GM21381 (cell line): ENCODE data around the gene HAX1.
"Not testable (repeated sequence)": the region's sequence is repeated elsewhere in the genome, so short reads cannot be mapped to it uniquely, and the experiment has no call there.

ENCODE experiments used
- ATAC-seq: cut with Tn5 transposase; IDR thresholded peaks from one replicate; pipeline ENCODE4 v1.9.1; 2021; ENCODE audit warnings: mild to moderate bottlenecking, moderate library complexity; ENCODE audit not compliant: unreplicated experiment

The HAX1 gene

DNA sequence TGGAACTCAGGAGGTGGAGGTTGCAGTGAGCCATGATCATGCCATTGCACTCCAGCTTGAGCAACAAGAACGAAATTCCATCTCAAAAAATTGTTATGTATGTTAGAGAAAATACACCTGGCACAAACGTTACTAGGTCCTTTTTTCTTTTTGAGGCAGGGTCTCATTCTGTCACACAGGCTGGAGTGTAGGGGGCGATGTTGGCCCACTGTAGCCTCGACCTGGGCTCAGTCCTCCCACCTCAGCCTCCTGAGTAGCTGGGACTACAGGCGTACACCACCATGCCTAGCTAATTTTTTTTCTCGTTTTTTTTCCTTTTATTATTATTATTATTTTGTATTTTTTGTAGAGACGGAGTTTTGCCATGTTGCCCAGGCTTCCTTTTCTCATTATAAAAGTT is 4.4 kb downstream of the HAX1 start:
- no peak for ATAC-seq

DNA sequence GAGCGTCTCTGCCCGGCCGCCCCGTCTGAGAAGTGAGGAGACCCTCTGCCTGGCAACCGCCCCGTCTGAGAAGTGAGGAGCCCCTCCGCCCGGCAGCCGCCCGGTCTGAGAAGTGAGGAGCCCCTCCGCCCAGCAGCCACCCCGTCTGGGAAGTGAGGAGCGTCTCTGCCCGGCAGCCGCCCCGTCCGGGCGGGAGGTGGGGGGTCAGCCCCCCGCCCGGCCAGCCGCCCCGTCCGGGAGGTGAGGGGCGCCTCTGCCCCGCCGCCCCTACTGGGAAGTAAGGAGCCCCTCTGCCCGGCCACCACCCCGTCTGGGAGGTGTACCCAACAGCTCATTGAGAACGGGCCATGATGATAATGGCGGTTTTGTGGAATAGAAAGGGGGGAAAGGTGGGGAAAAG is 15.2 kb downstream of the HAX1 start:
- ATAC-seq, result not testable (repeated sequence)

DNA sequence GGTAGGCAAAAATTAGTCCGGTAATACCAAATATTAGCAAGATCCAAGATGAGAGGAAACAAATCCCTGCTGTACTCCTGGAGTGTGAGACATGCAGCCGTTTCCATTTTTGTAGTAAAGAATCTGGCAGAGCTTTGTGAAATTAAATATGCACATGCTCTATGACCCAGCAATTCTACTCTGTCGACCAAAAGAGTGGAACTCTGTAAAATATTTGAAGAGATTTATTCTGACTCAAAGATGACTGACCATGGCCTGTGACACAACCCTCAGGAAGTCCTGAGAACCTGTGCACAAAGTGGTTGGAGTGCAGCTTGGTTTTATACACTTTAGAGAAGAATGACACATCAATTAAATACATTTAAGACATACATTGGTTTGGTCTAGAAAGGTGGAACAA is 16.2 kb downstream of the HAX1 start:
- no peak for ATAC-seq

DNA sequence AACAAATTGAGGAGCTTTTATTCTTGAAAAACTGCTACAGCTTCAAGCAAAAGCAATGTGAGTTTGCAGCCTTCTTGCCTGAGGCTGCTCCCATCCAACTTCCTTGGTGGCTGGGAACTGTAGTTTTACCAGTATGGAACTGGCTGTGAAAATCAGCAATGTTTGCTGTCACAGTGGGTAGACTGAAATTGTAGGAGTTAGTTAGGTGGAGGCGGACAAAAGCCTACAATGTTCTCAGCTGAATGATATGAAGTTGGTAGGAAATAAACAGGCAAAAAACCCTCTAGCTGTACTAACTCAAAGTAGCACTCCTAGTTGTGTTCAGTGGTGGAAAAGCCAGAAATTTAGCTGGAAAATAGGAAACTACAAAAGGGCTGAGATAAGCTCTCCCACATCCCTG is 18.5 kb downstream of the HAX1 start:
- ATAC-seq, result no peak

DNA sequence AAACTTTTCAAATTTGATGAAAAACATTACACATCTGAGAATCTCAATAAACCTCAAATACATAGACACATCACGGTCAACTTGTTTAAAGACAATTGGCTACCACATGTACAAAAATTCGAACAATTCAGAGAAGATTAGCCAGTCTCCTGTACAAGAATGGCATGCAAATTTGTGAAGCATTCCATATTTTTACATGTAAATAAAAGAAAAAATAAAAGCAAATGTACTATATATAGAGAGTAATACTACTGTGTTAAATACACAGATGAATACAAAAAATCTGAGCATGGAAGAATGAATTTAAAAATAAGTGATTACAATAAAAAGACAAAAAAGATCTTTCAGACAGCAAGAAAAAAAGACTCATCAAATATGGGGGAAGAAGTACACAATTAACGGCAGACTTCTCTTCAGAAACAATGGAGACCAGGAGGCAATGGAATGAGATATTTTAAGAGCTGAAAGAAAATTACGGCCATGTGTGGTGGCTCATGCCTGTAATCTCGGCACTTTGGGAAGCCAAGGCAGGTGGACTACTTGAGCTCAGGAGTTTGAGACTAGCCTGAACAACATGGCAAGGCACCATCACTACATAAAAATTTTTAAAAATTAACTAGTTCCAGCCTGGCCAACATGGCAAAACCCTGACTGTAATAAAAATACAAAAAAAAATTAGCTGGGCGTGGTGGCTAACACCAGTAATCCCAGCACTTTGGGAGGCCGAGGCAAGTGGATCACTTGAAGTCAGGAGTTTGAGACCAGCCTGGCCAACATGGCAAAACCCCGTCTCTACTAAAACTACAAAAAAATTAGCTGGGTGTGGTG is 23.2 kb downstream of the HAX1 start:
- no peak for ATAC-seq

DNA sequence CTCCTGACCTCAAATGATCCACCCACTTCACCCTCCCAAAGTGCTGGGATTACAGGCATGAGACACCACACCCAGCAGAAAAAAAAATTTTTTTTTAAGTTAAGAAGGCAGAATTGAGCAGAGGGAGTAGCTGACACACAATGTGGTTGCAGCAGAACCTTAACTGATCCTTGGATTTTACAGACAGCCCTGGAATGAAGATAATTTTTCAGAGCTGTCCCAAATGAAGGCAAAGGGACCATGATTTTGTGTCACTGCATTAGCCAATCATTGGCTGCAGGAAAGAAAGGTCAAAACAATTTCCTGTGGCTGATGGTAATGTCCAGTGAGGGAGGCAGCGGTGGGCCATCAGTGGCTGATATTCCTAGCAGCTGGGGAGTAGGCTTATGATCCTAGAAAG is 29.2 kb downstream of the HAX1 start:
- no peak for ATAC-seq

DNA sequence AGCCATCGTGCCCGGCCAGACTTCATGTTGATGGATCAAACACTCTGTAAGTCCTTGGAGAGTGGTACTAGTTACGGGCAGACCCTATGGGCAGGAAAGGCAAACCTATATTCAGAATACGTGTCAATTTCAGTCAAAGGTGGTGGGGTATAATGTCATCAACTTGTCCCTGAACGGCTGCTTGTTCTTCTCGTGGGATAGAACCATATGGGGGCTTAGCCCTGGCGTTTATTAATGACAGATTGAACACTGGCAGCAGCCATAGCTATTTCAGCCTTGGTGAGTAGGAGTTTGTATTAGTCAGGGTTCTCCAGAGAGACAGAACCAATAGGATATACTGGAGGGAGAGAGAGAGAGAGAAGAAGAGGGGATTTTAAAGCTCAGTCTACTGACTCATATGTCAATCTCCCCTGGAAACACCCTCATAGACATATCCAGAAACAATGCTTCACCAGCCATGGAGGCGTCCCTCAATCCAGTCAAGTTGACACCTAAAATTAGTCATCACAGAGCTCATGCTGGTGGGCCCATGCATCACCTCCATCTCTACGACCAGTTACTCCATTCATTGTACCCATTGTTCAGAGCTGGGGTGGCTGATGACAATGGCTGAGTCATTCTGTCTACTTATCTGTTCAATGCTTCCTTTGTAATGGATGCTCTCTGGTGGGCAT is 32.4 kb downstream of the HAX1 start:
- ATAC-seq, result no peak

DNA sequence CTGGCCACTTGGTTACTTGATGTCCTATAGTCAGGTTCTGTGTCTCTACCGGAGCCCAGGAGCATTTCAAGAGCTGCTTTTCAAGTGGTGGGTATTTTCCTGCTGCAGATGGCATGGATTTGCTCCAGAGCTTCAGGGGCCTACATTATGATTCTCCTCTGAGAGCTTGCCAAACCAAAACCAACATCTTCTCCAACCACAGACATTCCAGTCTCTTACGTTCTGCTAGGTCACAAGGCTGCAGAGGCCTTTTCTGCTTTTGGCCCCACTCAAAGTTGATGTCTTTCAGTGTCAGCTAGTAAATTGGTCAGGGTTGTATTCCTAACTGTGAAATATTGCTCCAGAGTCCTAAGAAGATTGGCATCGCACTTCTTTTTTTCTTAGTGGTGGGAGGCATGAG is 33.7 kb downstream of the HAX1 start:
- no peak for ATAC-seq

DNA sequence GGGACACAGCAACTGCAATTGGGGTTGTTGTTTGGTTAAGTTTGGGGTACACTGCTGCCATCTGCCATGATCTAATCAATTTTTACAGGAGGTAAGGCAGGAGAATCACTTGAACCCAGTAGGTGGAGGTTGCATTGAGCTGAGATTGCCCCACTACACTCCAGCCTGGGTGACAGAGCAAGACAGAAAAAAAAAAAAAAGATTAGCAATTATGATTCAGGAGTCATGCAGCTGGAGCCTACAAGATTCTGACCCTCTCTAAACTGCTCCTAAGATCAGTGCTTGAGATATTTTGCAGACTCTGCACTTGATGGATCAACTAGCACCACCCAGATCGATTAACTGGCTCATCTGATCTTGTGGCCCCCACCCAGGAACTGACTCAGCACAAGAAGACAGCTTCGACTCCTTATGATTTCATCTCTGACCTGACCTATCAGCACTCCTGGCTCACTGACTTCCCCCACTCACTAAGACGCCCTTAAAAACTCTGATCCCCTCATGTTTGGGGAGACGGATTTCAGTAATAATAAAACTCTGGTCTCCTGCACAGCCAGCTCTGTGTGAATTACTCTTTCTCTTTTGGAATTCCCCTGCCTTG is 35.3 kb downstream of the HAX1 start:
- not testable (repeated sequence) for ATAC-seq

DNA sequence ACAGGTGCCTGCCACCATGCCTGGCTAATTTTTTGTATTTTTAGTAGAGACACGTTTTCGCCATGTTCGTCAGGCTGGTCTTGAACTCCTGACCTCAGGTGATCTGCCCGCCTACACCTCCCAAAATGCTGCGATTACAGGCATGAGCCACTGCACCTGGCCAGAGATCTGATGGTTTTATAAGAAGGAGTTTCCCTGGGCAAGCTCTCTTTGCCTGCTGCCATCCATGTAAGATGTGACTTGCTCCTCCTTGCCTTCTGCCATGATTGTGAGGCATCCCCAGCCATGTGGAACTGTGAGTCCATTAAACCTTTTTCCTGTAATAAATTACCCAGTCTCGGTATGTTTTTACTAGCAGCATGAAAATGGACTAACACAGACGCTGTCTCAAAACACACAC is 36.7 kb downstream of the HAX1 start:
- not testable (repeated sequence) for ATAC-seq

DNA sequence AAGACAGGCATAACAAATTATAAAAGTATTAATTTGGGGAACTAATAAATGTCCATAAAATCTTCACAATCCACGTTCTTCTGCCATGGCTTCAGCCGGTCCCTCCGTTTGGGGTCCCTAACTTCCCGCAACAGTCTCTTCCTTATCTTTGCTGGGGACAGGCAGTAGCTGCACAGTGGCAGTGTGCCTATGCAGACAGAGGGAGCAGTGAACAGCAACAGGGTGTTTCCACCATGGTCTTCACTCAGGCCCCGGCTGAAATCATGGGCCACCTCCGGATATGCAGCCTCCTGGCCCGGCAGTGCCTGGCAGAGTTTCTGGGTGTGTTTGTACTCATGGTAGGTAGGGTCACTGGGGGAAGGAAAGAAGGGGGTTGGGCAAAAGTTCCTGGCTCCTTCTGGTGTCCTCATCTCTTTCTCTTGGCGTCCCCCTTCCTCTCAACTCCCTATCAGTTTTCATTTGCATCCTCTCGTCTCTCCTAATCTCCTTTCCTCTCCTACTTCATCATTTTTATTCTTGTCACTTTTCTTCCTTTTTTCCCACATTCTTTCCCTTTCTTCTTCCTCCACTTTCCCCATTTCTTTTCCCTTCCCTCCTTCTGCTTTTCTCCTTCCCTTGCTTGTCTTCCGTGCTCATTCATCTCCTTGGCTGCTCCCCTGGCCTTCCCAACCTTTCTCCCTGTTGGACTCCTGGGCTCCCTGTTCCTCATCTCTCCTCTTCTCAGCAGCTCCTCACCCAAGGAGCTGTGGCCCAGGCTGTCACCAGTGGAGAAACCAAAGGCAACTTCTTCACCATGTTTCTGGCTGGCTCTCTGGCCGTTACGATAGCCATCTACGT is 40.0 kb downstream of the HAX1 start:
- ATAC-seq, result not testable (repeated sequence)

DNA sequence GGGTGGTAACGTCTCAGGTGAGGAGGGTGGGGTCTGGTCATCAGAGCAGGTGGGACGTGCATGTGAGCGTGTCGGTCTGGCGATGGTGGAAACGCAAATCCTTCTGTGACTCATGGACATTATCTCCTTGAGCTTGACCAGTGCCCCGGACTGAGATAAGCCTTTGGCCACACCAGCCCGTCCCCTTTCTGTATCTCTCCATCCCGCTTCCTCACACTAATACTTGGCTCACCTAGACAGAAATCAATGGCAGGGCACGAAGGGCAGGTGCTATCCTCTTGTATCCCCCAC is 40.6 kb downstream of the HAX1 start:
- ATAC-seq, result no peak

DNA sequence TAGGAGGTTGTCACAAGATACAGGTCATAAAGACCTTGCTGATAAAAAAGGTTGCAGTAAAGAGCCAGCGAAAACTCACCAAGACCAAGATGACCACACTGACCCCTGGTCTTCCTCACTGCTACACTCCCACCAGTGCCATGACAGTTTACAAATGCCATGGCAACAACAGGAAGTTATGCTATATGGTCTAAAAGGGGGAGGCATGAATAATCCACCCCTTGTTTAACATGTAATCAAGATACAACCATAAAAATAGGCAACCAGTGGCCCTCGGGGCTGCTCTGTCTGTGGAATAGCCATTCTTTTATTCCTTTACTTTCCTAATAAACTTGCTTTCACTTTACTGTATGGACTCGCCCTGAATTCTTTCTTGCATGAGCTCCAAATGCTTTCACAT is 41.8 kb downstream of the HAX1 start:
- not testable (repeated sequence) for ATAC-seq

DNA sequence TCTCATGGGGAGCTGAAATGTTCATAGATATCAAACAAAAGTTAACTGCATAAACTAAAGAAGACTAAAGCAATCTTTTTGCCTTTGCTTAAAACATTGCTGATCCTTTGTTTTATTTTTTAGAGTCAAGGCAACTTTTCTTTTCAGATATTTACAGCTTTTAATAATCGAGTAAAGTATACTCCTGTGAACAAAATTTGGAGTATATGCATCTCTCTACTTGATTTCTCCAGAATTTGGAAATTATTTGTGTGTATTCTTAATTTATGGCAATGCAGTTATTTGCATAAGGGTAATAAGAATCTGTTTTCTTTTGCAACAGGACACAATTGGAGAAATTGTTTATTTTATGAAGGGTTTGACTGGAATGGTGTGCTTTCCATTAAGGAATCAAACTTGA is 44.3 kb downstream of the HAX1 start:
- no peak for ATAC-seq

DNA sequence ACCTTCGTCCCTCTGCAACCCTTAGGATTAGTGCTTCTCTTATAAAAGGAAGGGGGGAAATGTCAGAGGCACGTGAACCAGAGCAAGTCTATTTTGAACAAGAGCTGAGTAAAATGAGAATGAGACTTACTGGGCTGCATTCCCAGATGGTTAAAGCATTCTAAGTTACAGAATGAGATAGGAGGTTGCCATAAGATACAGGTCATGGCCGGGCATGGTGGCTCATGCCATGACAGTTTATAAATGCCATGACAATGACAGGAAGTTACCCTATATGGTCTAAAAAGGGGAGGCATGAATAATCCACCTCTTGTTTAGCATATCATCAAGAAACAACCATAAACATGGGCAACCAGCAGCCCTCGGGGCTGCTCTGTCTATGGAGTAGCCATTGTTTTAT is 46.0 kb downstream of the HAX1 start:
- no peak for ATAC-seq

DNA sequence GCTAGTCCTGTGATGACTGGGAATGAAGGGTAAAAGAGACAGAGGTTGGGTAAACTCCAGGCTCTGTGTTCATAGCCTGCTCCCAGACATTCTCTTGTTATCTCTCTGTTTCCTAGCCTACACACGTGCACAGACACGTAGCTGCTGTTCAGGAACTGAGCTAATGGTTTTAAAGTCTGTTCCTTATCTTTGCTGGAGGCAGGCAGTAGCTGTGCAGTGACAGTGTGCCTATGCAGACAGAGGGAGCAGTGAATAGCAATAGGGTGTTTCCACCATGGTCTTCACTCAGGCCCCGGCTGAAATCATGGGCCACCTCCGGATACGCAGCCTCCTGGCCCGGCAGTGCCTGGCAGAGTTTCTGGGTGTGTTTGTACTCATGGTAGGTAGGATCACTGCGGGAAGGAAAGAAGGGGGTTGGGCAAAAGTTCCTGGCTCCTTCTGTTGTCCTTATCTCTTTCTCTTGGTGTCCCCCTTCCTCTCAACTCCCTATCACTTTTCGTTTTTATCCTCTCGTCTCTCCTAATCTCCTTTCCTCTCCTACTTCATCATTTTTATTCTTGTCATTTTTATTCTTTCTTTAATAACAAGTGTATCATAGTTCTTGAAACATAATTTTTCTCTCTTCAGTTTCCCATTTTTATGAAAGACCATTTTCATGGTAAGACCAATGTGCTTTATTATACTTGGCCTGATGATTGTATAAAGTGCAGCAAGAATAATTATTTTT is 48.6 kb downstream of the HAX1 start, which contains the start of gene AQP10:
TSS of gene AQP10 (plus strand) at position 212 of the 727 bp plus-strand sequence. CDS start at position 275, 63 bp downstream.
- no peak for ATAC-seq

DNA sequence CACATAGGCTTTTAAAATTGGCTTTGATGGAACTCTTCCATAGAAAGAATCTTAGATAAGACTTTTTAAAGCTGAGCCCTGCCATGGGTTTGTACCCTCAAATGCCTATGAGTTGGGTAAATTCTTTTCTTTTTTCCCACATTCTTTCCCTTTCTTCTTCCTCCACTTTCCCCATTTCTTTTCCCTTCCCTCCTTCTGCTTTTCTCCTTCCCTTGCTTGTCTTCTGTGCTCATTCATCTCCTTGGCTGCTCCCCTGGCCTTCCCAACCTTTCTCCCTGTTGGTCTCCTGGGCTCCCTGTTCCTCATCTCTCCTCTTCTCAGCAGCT is 49.1 kb downstream of the HAX1 start:
- not testable (repeated sequence) for ATAC-seq

DNA sequence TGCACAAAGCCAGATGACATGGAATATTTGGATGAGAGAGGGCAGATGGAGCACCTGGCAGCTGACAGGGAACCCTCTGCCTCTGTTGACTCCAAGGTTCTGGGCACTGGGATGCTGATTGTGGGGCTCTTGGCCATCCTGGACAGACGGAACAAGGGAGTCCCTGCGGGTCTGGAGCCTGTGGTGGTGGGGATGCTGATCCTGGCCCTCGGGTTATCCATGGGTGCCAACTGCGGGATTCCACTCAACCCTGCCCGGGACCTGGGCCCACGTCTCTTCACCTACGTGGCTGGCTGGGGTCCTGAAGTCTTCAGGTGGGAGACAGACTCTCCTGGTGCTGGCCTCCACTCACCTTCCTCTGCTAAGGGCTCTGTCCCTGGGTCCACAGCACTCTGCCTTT is 51.1 kb downstream of the HAX1 start:
- ATAC-seq, result no peak

DNA sequence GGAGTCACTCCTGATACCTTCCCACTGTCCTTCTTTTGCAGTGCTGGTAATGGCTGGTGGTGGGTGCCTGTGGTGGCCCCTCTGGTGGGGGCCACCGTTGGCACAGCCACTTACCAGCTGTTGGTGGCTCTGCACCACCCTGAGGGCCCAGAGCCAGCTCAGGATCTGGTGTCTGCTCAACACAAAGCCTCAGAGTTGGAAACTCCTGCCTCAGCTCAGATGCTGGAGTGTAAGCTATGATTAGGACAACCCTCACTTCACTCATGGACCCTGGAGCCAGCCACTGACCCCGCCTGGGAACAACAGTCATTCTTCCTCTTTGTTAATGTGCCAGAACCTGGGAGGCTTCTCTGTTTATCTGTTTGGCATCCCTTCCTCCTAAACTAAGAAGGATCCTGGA is 51.8 kb downstream of the HAX1 start:
- no peak for ATAC-seq

DNA sequence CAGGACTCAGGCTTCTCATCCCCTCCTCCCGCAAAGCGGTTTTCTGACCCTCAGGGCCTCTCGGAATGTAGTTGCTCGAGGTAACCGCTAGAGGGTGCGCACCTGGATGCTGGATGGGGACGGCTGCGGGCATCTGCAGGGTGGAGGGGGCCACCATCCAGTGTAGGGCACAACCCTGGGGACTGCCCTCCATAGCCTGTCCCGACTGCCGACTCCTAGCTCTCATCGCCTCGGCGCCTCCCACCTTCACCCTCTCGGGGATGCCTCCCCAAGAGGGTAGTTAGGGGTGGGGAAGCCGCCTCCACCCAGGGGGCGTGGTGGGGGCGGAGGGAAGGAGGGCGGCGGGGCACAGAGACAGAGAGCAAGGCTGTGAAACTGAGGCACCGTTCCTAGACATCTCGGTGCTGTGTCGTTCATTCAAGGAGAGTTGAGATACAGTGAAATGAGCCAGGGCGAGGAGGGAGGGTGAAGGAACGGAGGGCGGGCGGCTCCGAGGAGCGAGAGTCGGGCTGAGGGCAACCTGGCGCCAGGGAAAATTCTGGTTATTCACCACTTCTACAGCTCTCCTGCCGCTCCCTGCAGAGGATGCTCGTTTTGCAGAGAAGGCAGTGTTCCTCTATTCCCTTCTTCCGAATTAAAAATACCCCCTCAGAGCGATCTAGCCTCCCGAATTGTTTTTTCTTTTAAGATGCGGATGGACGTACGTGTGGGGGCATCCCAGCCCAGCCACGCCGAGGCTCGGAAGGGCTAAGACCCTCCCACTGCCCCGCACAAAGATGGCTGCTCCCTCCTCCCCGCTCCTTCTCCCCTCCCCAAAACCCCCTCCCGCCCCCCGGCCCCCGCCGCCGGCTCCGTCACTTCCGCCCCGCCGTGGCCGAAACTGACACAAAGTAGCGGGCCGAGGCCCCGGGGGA is 52.5 kb downstream of the HAX1 start, which contains the start of gene ATP8B2:
TSS of gene ATP8B2 (plus strand) at position 857 of the 914 bp plus-strand sequence. CDS start 2,617 bp downstream, outside the sequence.
- ATAC-seq, result peak; percentile 53
